BJ (cell line): ENCODE measurements around the gene KAT7. TPM values are rescaled to one million over a fixed set of nuclear protein-coding genes. Genes with fewer than 3 reads are reported as not detected.

Experiments
- CTCF ChIA-PET: fragments of 350-600 bp; formaldehyde crosslinking; extraction: SDS; loops from one replicate; lab custom pipeline; 2021; ENCODE audit warnings: antibody characterized with exemption, inconsistent platforms; lab: Yijun Ruan, JAX
- POLR2A ChIA-PET: fragments of 300-600 bp; sonication (Branson Sonifier 250); formaldehyde crosslinking; extraction: SDS; loops from one replicate; lab custom pipeline; 2021; ENCODE audit warnings: antibody characterized with exemption; lab: Charles Lee
- DNase-seq: peaks from one replicate; pipeline ENCODE4 v3.0.0-alpha.2; 2011; ENCODE audit warnings: low read depth
- H3K27me3 ChIP-seq: 2 replicates; pipeline ENCODE4 v1.6.0; 2011; ENCODE audit warnings: low read length; ENCODE audit not compliant: control insufficient read depth, insufficient read depth
- H3K36me3 ChIP-seq: 2 replicates; pipeline ENCODE4 v1.5.1; 2011; ENCODE audit warnings: low read length; ENCODE audit not compliant: control insufficient read depth, insufficient read depth
- H3K4me3 ChIP-seq: 2 replicates; pipeline ENCODE4 v1.5.1; 2011; ENCODE audit warnings: low read depth, mild to moderate bottlenecking, control low read depth, low read length
- polyA plus RNA-seq: library from polyadenylated mRNA; depleted of rRNA; stranded (reverse); fragments of >200 nt; gene quantifications from 2 replicates; pipeline ENCODE4 v1.2.3, GENCODE V29; 2011
- TF ChIP-seq, protein P1 (sequence below): IDR thresholded peaks from 2 replicates; pipeline ENCODE4 v1.5.1; 2011; ENCODE audit warnings: low read depth, mild to moderate bottlenecking, control low read depth, inconsistent platforms, low read length, moderate library complexity; ENCODE audit not compliant: insufficient read depth

Gene KAT7
- polyA plus RNA-seq, 1 experiment, result 23.0 TPM

DNA sequence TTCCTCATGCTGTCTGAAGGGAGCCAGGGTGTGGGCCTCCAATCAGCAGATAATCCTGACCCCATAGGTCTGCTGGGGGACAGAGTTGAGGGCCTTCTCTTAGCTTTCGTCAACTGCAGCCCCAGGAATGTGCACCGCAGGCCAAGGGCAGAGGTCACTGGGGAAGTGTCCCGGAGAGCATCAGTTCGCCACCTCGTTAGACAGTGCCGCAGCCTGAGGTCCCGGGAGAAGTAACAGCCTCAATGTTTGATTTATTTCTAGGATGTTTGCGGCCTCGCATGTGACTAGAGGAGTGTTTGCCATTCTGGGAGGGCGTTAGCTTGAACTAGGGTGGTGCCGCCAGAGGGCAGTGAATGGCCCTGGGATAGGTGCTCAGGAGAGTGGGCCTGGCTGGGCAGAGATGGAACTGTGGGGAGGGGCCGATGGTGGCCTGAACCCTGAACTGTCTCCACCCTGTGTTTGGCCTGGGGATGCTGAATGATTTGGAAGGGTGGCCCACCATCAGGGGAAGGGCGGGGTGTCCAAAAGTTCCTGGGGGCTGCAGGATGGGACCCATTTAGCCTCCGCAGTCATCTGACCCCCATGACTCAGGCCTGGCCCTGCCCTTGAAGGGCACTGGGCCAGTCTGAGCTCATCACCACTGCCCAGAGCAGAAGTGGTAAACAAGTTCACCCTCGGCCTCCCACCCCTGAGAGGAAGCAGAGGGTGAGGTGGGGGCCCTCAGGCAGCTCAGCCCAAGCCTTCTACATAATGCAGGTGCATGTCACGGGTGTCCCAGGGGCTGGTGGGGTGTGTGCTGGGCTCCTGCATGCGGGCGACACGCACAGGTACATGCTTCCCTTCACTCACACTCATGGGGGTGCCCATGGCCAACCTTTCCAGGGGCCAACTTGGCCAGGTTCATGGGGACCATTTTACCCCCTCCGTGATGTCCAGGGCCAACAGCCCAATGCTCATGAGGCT, 71.8 kb downstream of the KAT7 start:
- Histone ChIP-seq H3K27me3 (peaks cover 8% of the 10 kb centered on the region), H3K36me3 (no peaks in the 10 kb centered on the region), H3K4me3 (no peak overlapping the region)
- ChIA-PET POLR2A (no interaction called here), CTCF (interaction anchor here (0.6 to 23.9 kb wide), 12 partner anchors 9 to 300 kb away, joined by 3 to 464 read pairs (median 4); partner anchors contain the start of gene DLX3)
- TF ChIP-seq, protein P1, sequence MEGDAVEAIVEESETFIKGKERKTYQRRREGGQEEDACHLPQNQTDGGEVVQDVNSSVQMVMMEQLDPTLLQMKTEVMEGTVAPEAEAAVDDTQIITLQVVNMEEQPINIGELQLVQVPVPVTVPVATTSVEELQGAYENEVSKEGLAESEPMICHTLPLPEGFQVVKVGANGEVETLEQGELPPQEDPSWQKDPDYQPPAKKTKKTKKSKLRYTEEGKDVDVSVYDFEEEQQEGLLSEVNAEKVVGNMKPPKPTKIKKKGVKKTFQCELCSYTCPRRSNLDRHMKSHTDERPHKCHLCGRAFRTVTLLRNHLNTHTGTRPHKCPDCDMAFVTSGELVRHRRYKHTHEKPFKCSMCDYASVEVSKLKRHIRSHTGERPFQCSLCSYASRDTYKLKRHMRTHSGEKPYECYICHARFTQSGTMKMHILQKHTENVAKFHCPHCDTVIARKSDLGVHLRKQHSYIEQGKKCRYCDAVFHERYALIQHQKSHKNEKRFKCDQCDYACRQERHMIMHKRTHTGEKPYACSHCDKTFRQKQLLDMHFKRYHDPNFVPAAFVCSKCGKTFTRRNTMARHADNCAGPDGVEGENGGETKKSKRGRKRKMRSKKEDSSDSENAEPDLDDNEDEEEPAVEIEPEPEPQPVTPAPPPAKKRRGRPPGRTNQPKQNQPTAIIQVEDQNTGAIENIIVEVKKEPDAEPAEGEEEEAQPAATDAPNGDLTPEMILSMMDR, result no peak
- no peak for DNase-seq

DNA sequence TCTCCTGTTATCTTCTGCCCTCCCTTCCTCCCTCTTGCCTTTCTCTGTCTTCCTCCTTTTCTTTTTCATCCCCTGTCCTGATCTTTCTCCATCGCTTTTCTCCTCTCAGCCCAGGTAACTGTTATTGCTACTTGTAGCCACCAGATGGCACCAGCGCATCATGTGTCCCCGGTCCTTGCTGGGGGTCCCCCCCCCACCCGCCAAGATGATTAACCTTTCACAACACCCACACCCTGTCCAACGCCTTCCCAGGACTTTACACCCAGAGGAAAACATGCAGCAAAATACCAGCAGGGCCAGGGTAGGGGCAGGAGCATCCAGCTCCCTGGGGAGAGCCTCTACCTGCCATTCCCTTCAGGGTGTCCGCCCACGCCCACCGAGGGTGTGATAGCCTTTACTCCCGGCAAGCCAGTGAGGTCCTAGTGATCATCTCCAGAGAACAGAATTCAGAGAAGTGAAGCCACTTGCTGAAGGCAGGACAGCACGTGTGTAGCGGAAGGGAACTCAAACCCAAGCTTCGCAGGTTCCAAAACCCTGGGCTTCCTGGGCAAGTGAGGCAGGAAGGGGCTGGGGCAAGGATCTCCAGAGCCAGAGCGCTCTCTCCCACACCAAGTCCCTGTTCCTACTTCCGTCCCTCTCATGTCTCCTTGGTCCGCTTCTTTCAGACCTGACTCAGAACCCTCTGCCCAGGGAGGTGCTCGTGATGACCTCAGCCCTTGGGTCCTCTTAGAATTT, 72.8 kb downstream of the KAT7 start:
- ChIA-PET POLR2A (no interaction called here), CTCF (interaction anchor here (0.6 to 23.9 kb wide), 18 partner anchors 10 to 292 kb away, joined by 3 to 464 read pairs (median 3); partner anchors contain the start of genes DLX3 and SLC35B1)
- Histone ChIP-seq H3K4me3 (no peak overlapping the region), H3K27me3 (peaks cover 8% of the 10 kb centered on the region), H3K36me3 (no peaks in the 10 kb centered on the region)
- no peak for DNase-seq
- TF ChIP-seq, protein P1, result peak; percentile 86

DNA sequence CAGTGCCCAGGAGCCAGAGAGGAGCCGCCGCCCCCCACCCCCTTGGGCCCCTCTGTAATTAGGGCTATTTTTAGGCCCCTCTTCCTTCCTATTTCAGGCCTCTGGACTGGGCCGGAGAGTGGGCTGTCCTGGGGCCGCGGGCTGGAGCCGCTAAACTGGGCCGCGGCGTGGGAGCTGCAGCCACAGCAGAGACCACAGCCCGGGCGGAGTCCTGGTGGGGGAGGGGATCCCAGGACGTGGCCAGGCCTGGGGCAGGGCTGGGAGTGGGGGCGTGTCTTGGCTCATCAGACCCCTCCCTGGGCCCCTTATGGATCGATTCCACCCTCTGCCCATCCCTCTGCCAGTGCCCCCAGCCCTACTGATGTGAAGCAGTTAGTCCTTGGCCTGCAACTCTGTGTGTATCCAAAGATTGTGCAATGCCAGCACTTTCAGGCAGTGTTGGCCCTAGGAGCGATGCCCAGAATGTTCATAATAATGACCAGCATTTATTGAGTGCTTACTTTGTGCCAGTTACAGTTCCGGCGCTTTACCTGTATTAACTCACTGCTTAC, 74.4 kb downstream of the KAT7 start:
- ChIA-PET CTCF (interaction anchor here (0.6 to 23.9 kb wide), 4 partner anchors 11 to 166 kb away, joined by 3 to 464 read pairs (median 14); partner anchors contain the start of gene DLX3), POLR2A (no interaction called here)
- TF ChIP-seq, protein P1, result no peak
- H3K36me3 ChIP-seq, result no peaks in the 10 kb centered on the region
- DNase-seq, result no peak
- H3K4me3 ChIP-seq, result no peak overlapping the region
- peaks cover 10% of the 10 kb centered on the region for H3K27me3 ChIP-seq

DNA sequence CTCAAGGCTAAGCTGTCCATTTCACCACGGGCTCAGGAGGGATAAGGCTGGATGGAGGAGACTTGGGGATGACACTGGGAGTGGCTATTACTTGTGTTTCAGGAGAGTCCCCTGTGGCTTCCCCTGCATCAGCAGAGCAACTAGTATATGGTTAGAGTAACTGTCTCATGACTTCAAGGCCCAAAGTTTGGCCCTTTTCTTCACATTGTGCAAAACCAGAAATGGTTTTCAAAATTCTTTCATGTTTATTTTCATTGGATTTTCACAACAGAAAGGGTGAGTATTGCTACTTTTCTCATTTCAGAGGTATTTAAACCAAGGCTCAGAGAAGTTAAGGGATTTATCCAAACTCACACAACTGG, 77.5 kb downstream of the KAT7 start:
- DNase-seq, result no peak
- Histone ChIP-seq H3K36me3 (no peaks in the 10 kb centered on the region), H3K4me3 (no peak overlapping the region), H3K27me3 (peaks cover 16% of the 10 kb centered on the region)
- ChIA-PET POLR2A (no interaction called here), CTCF (interaction anchor here (0.7 to 23.9 kb wide), 4 partner anchors 13 to 131 kb away, joined by 3 to 464 read pairs (median 14); partner anchors contain the start of gene DLX3)
- TF ChIP-seq, protein P1, result no peak
